Omental fat pad (tissue), 4 donors: ENCODE measurements around the gene MRPL50. TPM values are rescaled to one million over a fixed set of nuclear protein-coding genes. Genes with fewer than 3 reads are reported as not detected.

Source experiments
- ATAC-seq: fragments of 150-250 bp; one replicate; pipeline ENCODE4 v1.9.1; 2016; ENCODE audit warnings: mild to moderate bottlenecking, moderate library complexity; ENCODE audit not compliant: low FRiP score
- DNase-seq: peaks from one replicate; pipeline ENCODE4 v3.0.0-alpha.2; 2019; ENCODE audit warnings: low spot score
- CTCF ChIP-seq, 3 donors: fragments of 450-650 bp; IDR thresholded peaks; one replicate each; pipeline ENCODE4 v1.5.1; 2016 to 2017; ENCODE audit warnings: antibody characterized with exemption in 3 of 3, mild to moderate bottlenecking in 3 of 3, moderate library complexity in 2 of 3
- total RNA-seq, 4 donors: library from RNA; depleted of rRNA; stranded (reverse); fragments of >200 nt; gene quantifications; one replicate each; pipeline ENCODE4 v1.1.0, GENCODE V29; 2016

MRPL50 gene
- total RNA-seq, 4 donors from 2014 or later, result 9.9 to 13.7 (median 12.6) TPM

- ATAC-seq (no peak), DNase-seq (no peak)
- TF ChIP-seq CTCF (IDR thresholded peaks at IDR 0.05), result no peak
Measured at GRCh38 chr9:101418518-101419430, 20.4 kb upstream of the MRPL50 start.

GRCh38 chr9:101417977-101418376 is 19.6 kb upstream of the MRPL50 start:
- ATAC-seq (no peak), DNase-seq (no peak)
- no peak for TF ChIP-seq CTCF (IDR thresholded peaks at IDR 0.05)

GRCh38 chr9:101417389-101417788 is 19.0 kb upstream of the MRPL50 start:
- no peak for DNase-seq
- TF ChIP-seq CTCF (IDR thresholded peaks at IDR 0.05), result no peak
- no peak for ATAC-seq

GRCh38 chr9:101415578-101415977 is 17.2 kb upstream of the MRPL50 start:
- no peak for DNase-seq
- ATAC-seq, result no peak
- TF ChIP-seq CTCF (IDR thresholded peaks at IDR 0.05), result no peak

- TF ChIP-seq CTCF (IDR thresholded peaks at IDR 0.05), result no peak
- ATAC-seq (no peak), DNase-seq (no peak)
Measured at GRCh38 chr9:101414839-101415238, 16.4 kb upstream of the MRPL50 start.

GRCh38 chr9:101409079-101409477 is 10.7 kb upstream of the MRPL50 start:
- ATAC-seq (no peak), DNase-seq (no peak)
- no peak for TF ChIP-seq CTCF (IDR thresholded peaks at IDR 0.05)
